Retinal pigment epithelial cell (primary cell): ENCODE data around the gene USP2.

Experiments used
- DNase-seq: peaks from one replicate; pipeline ENCODE4 v3.0.0-alpha.2; 2010; ENCODE audit warnings: low read depth
- H3K4me3 ChIP-seq: 2 replicates; pipeline ENCODE4 v1.5.1; 2011; ENCODE audit warnings: mild to moderate bottlenecking, low read length, control low read depth, moderate library complexity
- TF ChIP-seq, protein P1 (sequence below): conservative IDR thresholded peaks from 2 replicates; pipeline ENCODE4 v1.5.1; 2011; ENCODE audit warnings: low read depth, low read length, control low read depth, inconsistent platforms

USP2 gene

DNA sequence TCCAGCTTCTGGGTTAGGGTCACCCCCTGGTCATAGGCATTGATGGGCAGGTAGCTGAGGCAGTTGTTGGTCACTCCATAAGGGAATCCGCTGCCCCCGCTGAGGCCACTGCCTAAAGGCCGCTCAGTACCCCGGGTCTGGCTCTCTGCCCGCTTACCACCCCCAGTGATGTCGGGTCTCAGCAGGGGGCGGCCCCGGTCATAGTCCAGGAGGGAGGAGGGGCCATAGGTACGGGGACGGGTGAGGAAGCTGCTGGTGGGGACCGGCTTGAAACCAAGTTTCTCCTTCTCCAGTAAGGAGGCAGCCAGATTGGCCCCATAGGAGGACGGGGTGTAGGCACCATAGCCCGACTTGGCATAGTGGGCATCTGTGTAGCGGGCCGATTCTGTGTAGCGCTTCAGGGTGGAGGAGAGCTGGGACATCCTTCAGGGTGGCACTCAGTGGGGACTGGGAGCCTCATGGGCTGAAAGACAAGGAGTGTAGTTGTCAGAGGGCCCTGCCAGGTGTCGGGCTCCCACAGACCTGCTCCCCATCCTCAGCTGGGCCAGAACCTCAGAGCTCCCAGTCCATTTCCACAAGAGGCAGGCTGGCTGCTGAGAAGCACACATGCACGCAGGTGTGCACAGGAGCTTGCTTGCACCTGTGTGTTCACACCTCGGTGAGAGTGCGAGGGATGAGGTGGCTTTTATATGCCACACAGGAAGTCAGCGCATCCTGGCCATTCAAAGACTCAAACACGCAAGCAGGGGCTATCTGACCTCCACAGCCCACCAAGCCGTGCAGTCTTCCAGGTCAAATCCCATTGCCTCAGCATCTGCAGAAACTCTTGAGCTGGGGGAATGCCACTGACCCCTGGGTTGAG is 8.2 kb downstream of the USP2 start:
- TF ChIP-seq, protein P1, sequence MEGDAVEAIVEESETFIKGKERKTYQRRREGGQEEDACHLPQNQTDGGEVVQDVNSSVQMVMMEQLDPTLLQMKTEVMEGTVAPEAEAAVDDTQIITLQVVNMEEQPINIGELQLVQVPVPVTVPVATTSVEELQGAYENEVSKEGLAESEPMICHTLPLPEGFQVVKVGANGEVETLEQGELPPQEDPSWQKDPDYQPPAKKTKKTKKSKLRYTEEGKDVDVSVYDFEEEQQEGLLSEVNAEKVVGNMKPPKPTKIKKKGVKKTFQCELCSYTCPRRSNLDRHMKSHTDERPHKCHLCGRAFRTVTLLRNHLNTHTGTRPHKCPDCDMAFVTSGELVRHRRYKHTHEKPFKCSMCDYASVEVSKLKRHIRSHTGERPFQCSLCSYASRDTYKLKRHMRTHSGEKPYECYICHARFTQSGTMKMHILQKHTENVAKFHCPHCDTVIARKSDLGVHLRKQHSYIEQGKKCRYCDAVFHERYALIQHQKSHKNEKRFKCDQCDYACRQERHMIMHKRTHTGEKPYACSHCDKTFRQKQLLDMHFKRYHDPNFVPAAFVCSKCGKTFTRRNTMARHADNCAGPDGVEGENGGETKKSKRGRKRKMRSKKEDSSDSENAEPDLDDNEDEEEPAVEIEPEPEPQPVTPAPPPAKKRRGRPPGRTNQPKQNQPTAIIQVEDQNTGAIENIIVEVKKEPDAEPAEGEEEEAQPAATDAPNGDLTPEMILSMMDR: no peak
- DNase-seq: no peak
- H3K4me3 ChIP-seq: no peak overlapping the region

DNA sequence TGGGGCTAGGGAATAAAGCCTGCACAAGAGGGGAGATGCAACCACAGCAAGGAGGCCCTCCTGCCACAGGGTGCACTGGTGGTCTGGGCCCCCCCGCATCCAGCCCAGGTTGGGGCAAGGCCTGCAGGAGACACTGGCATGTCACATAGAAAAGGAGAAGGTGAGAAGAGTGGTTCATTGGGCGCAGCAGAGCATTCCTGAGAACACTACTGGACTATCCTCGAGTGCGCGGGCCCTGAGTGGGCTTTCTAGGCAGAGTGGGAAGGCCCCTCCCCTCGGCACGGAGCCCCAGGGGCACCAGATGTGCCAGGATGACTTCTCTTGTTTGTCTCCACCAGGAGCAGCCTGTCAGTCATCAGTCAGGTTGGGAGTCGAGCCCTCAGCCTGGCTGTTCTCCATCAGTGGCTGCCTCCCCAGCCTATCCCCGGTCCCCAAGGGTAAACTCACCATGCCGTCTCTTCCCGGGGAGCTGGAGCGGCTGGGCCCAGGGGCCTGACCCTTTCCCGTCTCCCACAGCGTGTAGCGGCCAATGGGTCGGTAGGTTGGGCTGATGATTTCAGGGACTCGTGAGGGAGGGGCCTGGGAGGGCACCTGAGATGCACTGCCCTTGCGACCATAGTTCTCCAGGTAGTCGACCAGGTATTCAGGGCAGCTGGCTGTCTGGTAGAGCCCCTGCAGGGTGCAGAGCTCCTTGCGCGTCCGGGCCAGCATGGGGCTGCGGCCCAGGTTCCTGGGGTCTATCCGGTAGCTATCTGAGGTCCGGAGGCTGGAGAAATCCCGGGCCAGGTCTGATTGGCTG is 9.0 kb downstream of the USP2 start:
- no peak for DNase-seq
- no peak overlapping the region for H3K4me3 ChIP-seq
- TF ChIP-seq, protein P1: no peak

GRCh38 chr11:119371778-119372182 is 9.7 kb downstream of the USP2 start:
- DNase-seq: no peak
- TF ChIP-seq, protein P1: peak; percentile 45
- H3K4me3 ChIP-seq: no peak overlapping the region

- DNase-seq: no peak
- TF ChIP-seq, protein P1: no peak
- H3K4me3 ChIP-seq: no peak overlapping the region
Measured at GRCh38 chr11:119371067-119371601, 10.4 kb downstream of the USP2 start.

- DNase-seq: no peak
Measured at GRCh38 chr11:119370486-119371046, 10.9 kb downstream of the USP2 start.

DNA sequence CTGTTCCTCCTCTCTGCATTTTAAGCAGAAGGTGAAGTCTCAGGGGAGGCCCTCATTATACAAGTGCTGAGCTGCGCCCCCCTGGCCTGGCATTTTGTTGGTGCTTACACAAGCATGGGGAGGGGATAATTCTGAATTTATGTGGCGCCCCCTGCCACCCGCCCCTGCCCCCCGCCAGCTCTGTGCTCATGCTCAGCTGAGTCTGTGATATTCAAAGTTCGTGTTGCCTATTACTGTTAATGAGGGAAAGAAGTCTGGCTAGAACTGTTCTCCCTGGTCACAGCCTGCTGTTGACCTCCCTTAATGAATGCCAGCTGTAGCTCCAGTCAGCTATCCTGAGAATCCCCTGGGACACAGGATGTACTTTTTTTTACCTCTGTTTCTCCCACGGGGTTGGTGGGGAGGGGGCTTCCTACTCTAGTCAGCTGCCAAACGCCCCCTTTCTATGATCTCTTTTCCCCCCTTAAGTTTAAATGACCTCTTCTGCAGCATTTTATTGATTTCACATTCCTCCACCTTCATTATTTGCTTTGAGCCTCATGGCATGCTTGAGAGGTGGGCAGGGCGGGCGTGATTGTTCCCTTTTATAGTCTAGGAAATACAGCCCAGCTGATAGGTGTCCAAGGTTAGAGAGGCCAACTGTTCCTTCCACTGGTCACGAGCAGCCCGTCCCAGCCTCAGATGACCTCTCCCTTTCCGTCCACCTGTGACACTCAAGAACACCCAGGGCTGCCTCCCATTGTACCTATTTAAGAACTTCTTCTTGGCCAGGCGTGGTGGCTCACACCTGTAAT is 12.2 kb downstream of the USP2 start:
- TF ChIP-seq, protein P1: no peak
- no peak for DNase-seq
- peak overlapping the region; percentile 2 for H3K4me3 ChIP-seq

More at GRCh38 chr11:119370486-119371046, 10.9 kb downstream of the USP2 start:
- TF ChIP-seq, protein P1: no peak
- H3K4me3 ChIP-seq: no peak overlapping the region
